Measurements from ENCODE around the gene MAPK10. TPM values are rescaled to one million over a fixed set of nuclear protein-coding genes. Genes with fewer than 3 reads are reported as not detected.
"Not testable (repeated sequence)": the region's sequence is repeated elsewhere in the genome, so short reads cannot be mapped to it uniquely, and the experiment has no call there.

The MAPK10 gene
- total RNA-seq, 1 donor from 2014 or later, result 2.2 TPM

DNA sequence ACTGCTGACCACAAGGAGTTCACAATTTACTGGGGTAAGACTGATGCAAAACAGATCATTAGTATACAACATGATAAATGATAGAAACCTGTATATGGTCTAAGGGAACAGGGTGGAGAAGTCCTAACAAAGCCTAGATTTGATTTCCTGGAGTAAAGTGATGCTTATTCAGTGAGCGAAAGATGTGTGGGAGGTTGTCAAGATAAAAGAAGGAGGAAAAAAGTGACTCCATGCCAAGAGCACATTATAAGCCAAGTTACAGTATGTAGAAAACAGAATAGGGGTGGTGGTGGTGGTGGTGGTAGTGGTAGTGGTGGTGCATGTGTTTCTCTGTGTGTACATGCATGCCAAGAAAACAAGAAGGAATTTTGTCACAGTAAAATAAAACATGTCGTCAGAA, 325.2 kb downstream of the MAPK10 start:
- no peak for DNase-seq (ENCODE audit: low read depth)
- H3K4me3 ChIP-seq (ENCODE audit: low read depth, low read length), result no peak overlapping the region
- TF ChIP-seq, protein P1, sequence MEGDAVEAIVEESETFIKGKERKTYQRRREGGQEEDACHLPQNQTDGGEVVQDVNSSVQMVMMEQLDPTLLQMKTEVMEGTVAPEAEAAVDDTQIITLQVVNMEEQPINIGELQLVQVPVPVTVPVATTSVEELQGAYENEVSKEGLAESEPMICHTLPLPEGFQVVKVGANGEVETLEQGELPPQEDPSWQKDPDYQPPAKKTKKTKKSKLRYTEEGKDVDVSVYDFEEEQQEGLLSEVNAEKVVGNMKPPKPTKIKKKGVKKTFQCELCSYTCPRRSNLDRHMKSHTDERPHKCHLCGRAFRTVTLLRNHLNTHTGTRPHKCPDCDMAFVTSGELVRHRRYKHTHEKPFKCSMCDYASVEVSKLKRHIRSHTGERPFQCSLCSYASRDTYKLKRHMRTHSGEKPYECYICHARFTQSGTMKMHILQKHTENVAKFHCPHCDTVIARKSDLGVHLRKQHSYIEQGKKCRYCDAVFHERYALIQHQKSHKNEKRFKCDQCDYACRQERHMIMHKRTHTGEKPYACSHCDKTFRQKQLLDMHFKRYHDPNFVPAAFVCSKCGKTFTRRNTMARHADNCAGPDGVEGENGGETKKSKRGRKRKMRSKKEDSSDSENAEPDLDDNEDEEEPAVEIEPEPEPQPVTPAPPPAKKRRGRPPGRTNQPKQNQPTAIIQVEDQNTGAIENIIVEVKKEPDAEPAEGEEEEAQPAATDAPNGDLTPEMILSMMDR (conservative IDR thresholded peaks at IDR 0.05; ENCODE audit: low read depth, low read length), result no peak

DNA sequence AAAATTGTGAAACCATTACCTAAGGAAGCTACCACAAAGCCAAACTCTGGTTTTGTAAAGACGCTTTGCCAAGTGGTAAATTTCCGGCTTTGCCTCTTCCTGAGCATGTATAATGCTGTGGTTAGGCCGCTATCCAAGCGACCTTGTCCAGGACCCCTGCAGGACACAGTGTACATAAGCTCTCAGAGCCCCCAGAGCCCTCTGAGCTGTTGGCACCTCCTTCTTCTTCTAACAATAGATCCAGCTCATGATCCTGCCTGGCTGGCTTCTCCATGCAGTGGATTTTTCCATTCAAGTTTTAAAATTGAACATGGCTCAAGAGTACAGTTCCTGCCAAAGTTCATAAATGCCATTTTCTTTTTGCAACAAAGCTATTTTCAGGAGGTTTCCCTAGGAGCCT, 326.7 kb downstream of the MAPK10 start:
- H3K4me3 ChIP-seq (ENCODE audit: low read depth, low read length), result peak overlapping the region; percentile 10
- no peak for DNase-seq (ENCODE audit: low read depth)
- TF ChIP-seq, protein P1 (conservative IDR thresholded peaks at IDR 0.05; ENCODE audit: low read depth, low read length), result no peak

DNA sequence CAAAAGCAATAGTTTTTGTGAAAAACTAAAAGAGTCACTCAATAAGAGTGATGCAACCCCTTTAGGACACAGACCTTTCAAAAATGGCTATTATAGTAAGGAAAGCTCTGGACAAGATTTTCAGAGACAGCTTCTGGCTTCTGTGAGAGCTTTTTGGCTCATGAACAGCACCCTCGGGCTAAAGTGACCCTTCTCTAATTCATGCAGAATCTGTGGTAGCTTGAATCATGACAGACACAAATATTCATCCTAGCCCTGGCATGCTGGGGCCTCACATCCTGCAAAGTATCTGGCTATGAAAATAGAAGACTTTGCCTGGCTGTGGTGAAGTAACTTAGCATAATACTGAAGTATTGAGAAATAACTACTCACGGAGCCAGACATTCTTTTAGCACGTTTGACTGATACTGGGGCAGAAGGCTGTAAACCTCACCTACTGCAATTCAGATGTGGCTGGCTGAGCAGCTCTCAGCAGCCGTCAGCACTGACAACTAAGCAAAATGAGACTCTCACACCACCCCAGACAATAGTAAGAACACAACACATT, 327.3 kb downstream of the MAPK10 start:
- H3K4me3 ChIP-seq (ENCODE audit: low read depth, low read length), result peak overlapping the region; percentile 10
- TF ChIP-seq, protein P1 (conservative IDR thresholded peaks at IDR 0.05; ENCODE audit: low read depth, low read length), result no peak
- DNase-seq (ENCODE audit: low read depth), result peak; percentile 72

DNA sequence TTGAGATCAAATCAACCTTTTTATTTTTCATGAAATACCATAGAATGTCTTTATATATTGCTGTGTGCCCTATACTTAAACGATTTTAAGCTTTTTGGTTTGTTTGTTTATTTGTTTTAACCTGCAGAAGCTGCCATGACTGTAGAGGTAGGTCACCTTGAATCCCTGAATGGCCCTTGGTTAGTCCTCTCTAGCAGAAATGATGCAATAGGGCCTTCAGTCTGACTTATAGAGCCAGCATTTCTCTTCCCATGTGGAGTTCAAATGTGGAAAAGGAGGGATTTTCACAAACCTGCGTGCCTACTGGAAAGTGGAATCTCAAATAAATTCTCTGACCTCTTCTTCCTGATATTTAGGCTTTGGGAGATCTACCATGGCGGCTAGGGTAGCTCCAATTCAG, 327.9 kb downstream of the MAPK10 start:
- TF ChIP-seq, protein P1 (conservative IDR thresholded peaks at IDR 0.05; ENCODE audit: low read depth, low read length), result no peak
- H3K4me3 ChIP-seq (ENCODE audit: low read depth, low read length), result no peak overlapping the region
- no peak for DNase-seq (ENCODE audit: low read depth)

DNA sequence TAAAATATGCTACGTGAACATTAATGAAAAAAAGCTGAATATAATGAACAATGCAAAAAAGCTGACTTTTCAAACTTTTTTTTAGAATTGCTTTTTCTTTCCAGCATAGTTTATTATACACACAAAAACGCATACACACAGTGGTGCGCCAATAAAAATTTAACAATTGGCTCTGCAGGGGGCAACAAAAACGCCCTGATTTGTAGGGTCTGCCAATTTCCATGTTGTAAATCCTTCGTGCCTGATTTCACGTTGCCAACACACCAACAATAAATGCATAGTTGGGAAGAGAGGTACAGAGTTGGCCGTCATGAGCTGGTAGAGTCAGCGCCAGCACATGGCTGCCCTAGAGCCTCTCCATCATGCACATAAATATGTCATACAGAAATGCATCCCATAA, 333.1 kb downstream of the MAPK10 start:
- DNase-seq (ENCODE audit: low read depth), result no peak
- TF ChIP-seq, protein P1 (conservative IDR thresholded peaks at IDR 0.05; ENCODE audit: low read depth, low read length), result no peak
- H3K4me3 ChIP-seq (ENCODE audit: low read depth, low read length), result no peak overlapping the region

DNA sequence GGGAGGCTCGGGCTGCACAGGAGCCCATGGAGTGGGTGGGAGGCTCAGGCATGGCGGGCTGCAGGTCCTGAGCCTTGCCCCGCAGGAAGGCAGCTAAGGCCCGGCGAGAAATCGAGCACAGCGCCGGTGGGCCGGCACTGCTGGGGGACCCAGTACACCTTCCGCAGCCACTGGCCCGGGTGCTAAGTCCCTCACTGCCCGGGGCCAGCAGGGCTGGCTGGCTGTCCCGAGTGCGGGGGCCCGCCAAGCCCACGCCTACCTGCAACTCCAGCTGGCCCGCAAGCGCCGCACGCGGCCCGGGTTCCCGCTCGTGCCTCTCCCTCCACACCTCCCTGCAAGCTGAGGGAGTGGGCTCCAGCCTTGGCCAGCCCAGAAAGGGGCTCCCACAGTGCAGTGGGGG, 338.2 kb downstream of the MAPK10 start:
- not testable (repeated sequence) for DNase-seq (ENCODE audit: low read depth); H3K4me3 ChIP-seq (ENCODE audit: low read depth, low read length)

DNA sequence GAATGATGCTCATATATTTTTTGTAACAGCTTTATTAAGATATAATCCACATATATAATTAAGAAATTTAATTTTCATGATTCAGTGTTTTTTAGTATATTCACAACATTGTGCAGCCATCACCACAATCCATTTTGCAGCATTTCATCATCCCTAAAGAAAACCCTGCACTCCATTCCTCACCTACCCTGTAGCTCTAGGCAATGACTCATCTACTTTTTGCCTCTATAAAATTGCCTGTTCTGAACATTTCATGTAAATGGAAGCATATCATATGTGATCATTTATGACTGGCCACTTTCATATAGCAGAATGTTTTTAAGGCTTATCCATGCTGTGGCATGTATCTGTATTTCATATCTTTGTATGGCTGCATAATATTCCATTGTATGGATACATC, 339.9 kb downstream of the MAPK10 start:
- DNase-seq (ENCODE audit: low read depth), result no peak
- H3K4me3 ChIP-seq (ENCODE audit: low read depth, low read length), result no peak overlapping the region
- TF ChIP-seq, protein P1 (conservative IDR thresholded peaks at IDR 0.05; ENCODE audit: low read depth, low read length), result no peak

All from epithelial cell of proximal tubule (primary cell).